Endodermal cell (in vitro differentiated cells): Measurements from ENCODE around the gene TM9SF2. TPM values are rescaled to one million over a fixed set of nuclear protein-coding genes. Genes with fewer than 3 reads are reported as not detected.

Experiments used
- DNase-seq: peaks from one replicate; pipeline ENCODE4 v3.0.0-alpha.2; 2017
- H3K27ac ChIP-seq: 2 replicates; pipeline ENCODE4 v1.5.1; 2013; ENCODE audit warnings: mild to moderate bottlenecking, low read depth, low read length, moderate library complexity
- H3K27me3 ChIP-seq: 2 replicates; pipeline ENCODE4 v1.6.1; 2013; ENCODE audit warnings: mild to moderate bottlenecking, low read length, moderate library complexity; ENCODE audit not compliant: insufficient read depth, control insufficient read depth, poor library complexity, severe bottlenecking
- H3K36me3 ChIP-seq: 2 replicates; pipeline ENCODE4 v1.7.0; 2013; ENCODE audit warnings: mild to moderate bottlenecking, low read length, moderate library complexity; ENCODE audit not compliant: control insufficient read depth, insufficient read depth
- H3K4me1 ChIP-seq: one replicate; pipeline ENCODE4 v1.7.0; 2013; ENCODE audit warnings: low read length; ENCODE audit not compliant: control insufficient read depth, insufficient read depth
- H3K4me3 ChIP-seq: 2 replicates; pipeline ENCODE4 v1.5.1; 2013; ENCODE audit warnings: mild to moderate bottlenecking, low read length, moderate library complexity
- H3K9ac ChIP-seq: 2 replicates; pipeline ENCODE4 v1.6.1; 2013; ENCODE audit warnings: mild to moderate bottlenecking, low read length, moderate library complexity; ENCODE audit not compliant: poor library complexity, severe bottlenecking; ENCODE audit errors: extremely low read depth
- H3K9me3 ChIP-seq: 2 replicates; pipeline ENCODE4 v1.6.1; 2013; ENCODE audit warnings: mild to moderate bottlenecking, low read length, moderate library complexity; ENCODE audit not compliant: control insufficient read depth
- H3K27ac Mint-ChIP-seq: 2 replicates; pipeline ENCODE4 v1.8.0; 2020; ENCODE audit warnings: mixed read lengths
- H3K27me3 Mint-ChIP-seq: 2 replicates; pipeline ENCODE4 v1.8.0; 2021; ENCODE audit warnings: mild to moderate bottlenecking, mixed read lengths; ENCODE audit not compliant: insufficient read depth
- H3K36me3 Mint-ChIP-seq: 2 replicates; pipeline ENCODE4 v1.8.0; 2020; ENCODE audit warnings: low read depth, mixed read lengths
- H3K4me1 Mint-ChIP-seq: 2 replicates; pipeline ENCODE4 v1.8.0; 2020; ENCODE audit warnings: mixed read lengths
- H3K4me3 Mint-ChIP-seq: 2 replicates; pipeline ENCODE4 v1.8.0; 2020; ENCODE audit warnings: mild to moderate bottlenecking, moderate library complexity, mixed read lengths
- H3K9me3 Mint-ChIP-seq: 2 replicates; pipeline ENCODE4 v1.8.0; 2020; ENCODE audit warnings: mild to moderate bottlenecking, mixed read lengths
- WGBS, 2 experiments: methylation state at CpG; one replicate each; pipeline versions ENCODE4 v1.1.5 to v1.1.7; 2013; ENCODE audit warnings: missing lambda C conversion rate in 2 of 2, mixed read lengths in 1 of 2; ENCODE audit not compliant: insufficient coverage in 1 of 2, insufficient read length in 1 of 2; 5-methylcytosine and 5-hydroxymethylcytosine counted together
- total RNA-seq, 2 donors: library from RNA; stranded (reverse); fragmentation: NEBNext Ultra II Directional in 1 of 2; extraction: Animal tissue kit (Norgen Biotek cat#: 25700) in 1 of 2; gene quantifications; 2 replicates in 1 of 2; 3 replicates in 1 of 2; pipeline ENCODE4 v1.2.1, GENCODE V29; 2021
- TF ChIP-seq, protein P1 (sequence below): fragments of 200-600 bp; sonication (generic); conservative IDR thresholded peaks from 2 replicates; pipeline ENCODE4 v1.5.0; 2021; ENCODE audit warnings: antibody characterized with exemption, mild to moderate bottlenecking

The TM9SF2 gene
- total RNA-seq, 2 donors from 2014 or later: 88.4 to 99.3 TPM

DNA sequence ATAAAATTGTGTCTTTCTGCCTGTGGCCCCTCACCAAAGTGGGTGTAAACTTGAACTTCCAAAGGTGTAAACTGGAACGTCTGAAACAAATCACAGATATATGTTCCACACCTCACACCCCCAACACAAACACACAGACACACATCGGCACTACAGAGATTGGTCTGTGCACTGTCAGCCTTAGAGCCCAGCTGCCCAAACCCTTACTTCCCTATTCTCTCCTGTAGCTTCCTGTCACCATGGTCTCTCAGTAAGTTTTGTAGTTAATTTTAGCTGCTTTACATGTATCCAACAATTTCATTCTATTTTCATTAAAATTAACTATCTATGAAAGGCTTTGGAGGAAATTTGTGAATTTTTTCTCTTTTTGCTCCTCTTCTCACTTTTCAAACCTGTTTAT, 5.4 kb downstream of the TM9SF2 start:
- no peak for DNase-seq
- no peaks in the 10 kb centered on the region for H3K27me3 Mint-ChIP-seq
- H3K4me3 Mint-ChIP-seq: no peak overlapping the region
- peaks cover 35% of the 10 kb centered on the region for H3K9me3 ChIP-seq
- WGBS, 2 experiments: 90% methylated on average over 2 of the region's 2 CpGs; no CpG with 5 or more reads in 1 of the 2 experiments
- H3K27me3 ChIP-seq: no peaks in the 10 kb centered on the region
- H3K9me3 Mint-ChIP-seq: peaks cover 34% of the 10 kb centered on the region
- no peak overlapping the region for H3K27ac ChIP-seq
- peaks cover 43% of the 10 kb centered on the region for H3K36me3 Mint-ChIP-seq
- no peak overlapping the region for H3K9ac ChIP-seq
- H3K4me3 ChIP-seq: no peak overlapping the region
- TF ChIP-seq, protein P1, sequence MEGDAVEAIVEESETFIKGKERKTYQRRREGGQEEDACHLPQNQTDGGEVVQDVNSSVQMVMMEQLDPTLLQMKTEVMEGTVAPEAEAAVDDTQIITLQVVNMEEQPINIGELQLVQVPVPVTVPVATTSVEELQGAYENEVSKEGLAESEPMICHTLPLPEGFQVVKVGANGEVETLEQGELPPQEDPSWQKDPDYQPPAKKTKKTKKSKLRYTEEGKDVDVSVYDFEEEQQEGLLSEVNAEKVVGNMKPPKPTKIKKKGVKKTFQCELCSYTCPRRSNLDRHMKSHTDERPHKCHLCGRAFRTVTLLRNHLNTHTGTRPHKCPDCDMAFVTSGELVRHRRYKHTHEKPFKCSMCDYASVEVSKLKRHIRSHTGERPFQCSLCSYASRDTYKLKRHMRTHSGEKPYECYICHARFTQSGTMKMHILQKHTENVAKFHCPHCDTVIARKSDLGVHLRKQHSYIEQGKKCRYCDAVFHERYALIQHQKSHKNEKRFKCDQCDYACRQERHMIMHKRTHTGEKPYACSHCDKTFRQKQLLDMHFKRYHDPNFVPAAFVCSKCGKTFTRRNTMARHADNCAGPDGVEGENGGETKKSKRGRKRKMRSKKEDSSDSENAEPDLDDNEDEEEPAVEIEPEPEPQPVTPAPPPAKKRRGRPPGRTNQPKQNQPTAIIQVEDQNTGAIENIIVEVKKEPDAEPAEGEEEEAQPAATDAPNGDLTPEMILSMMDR: no peak
- H3K27ac Mint-ChIP-seq: no peak overlapping the region
- H3K36me3 ChIP-seq: peaks cover 41% of the 10 kb centered on the region
- peaks cover 5% of the 10 kb centered on the region for H3K4me1 ChIP-seq
- peaks cover 9% of the 10 kb centered on the region for H3K4me1 Mint-ChIP-seq

DNA sequence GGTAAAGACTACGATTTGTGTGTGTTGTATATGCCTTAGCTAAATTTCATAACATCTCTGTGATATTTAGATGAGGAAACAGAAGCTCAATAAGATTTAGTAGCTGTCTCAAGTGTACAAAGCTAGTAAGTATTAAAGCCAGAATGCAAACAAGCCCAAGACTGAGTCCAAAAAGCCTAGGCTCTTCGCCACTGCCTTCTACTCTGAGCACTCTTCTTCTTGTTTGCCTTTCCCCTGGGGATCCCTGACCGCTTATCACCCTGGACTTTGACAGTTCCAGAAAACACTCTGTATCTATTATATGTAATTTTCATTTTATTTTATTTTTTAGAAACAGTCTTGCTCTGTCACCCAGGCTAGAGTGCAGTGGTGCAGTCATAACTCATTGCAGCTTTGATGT, 5.8 kb downstream of the TM9SF2 start:
- DNase-seq: no peak
- H3K9me3 ChIP-seq: peaks cover 35% of the 10 kb centered on the region
- Mint-ChIP-seq H3K9me3 (peaks cover 34% of the 10 kb centered on the region), H3K27ac (no peak overlapping the region), H3K4me3 (no peak overlapping the region), H3K36me3 (peaks cover 43% of the 10 kb centered on the region), H3K4me1 (peaks cover 9% of the 10 kb centered on the region), H3K27me3 (no peaks in the 10 kb centered on the region)
- no peak overlapping the region for H3K4me3 ChIP-seq
- no peak overlapping the region for H3K27ac ChIP-seq
- peaks cover 41% of the 10 kb centered on the region for H3K36me3 ChIP-seq
- H3K27me3 ChIP-seq: no peaks in the 10 kb centered on the region
- H3K9ac ChIP-seq: no peak overlapping the region
- TF ChIP-seq, protein P1: no peak
- peaks cover 5% of the 10 kb centered on the region for H3K4me1 ChIP-seq
- 91% methylated on average over 3 of the region's 3 CpGs; no CpG with 5 or more reads in 1 of the 2 experiments for WGBS, 2 experiments

DNA sequence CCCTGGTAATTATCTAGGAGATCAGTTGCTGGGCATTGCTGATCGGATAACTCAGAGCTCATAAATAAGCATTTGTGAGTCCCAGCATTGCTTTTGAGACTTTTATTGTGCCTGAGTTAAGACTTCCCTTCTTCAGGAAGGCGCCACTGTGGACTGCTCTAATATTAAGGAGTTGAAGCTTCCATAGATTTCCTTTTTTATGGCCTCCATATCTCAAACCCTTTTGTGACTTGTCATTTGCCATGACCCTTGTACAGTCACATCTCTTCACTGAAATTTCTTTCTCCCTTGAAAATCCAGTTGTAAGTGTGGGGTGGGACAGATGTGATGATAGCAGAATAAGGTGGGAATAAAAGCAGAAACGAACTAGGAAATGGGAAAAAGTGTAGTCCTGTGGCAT, 6.3 kb downstream of the TM9SF2 start:
- Mint-ChIP-seq H3K27ac (no peak overlapping the region), H3K4me1 (peaks cover 9% of the 10 kb centered on the region), H3K27me3 (no peaks in the 10 kb centered on the region), H3K4me3 (no peak overlapping the region), H3K36me3 (peaks cover 43% of the 10 kb centered on the region), H3K9me3 (peaks cover 34% of the 10 kb centered on the region)
- Histone ChIP-seq H3K9ac (no peak overlapping the region), H3K27ac (no peak overlapping the region), H3K9me3 (peaks cover 35% of the 10 kb centered on the region), H3K4me3 (no peak overlapping the region), H3K27me3 (no peaks in the 10 kb centered on the region), H3K36me3 (peaks cover 41% of the 10 kb centered on the region), H3K4me1 (peaks cover 5% of the 10 kb centered on the region)
- WGBS, 2 experiments: 95 to 96% methylated on average over 3 of the region's 3 CpGs
- TF ChIP-seq, protein P1: no peak
- DNase-seq: no peak
